ENCODE data around the gene ADAMTSL1. TPM values are rescaled to one million over a fixed set of nuclear protein-coding genes. Genes with fewer than 3 reads are reported as not detected.

The ADAMTSL1 gene
- total and polyA plus RNA-seq, 9 donors, result 1.2 to 20.0 (median 6.1) TPM

- WGBS, 3 donors, result 84 to 94% (median 94%) methylated on average over 2 of the region's 2 CpGs
- H3K27me3 ChIP-seq, result no peaks in the 10 kb centered on the region
- intact Hi-C loops (cut with DNase I), result no loop called here
- H3K4me1 ChIP-seq (ENCODE audit: insufficient read depth), result no peaks in the 10 kb centered on the region
- H3K27ac ChIP-seq, result no peak overlapping the region
- TF ChIP-seq EP300 (IDR thresholded peaks at IDR 0.05), result no peak
- TF ChIP-seq POLR2A (IDR thresholded peaks at IDR 0.05), result no peak
- TF ChIP-seq CTCF (IDR thresholded peaks at IDR 0.05), result no peak
- no peak overlapping the region for H3K4me3 ChIP-seq
- DNase-seq, result no peak
- H3K36me3 ChIP-seq, result no peaks in the 10 kb centered on the region
- peaks cover 0 to 8% of the 10 kb centered on the region in 2 donors for H3K9me3 ChIP-seq
These were observed 422.7 kb downstream of the ADAMTSL1 start for GRCh38 chr9:18896531-18897179.

GRCh38 chr9:18903450-18903849, 429.5 kb downstream of the ADAMTSL1 start:
- DNase-seq, result no peak
- no peaks in the 10 kb centered on the region for H3K36me3 ChIP-seq
- no peaks in the 10 kb centered on the region for H3K27me3 ChIP-seq
- TF ChIP-seq POLR2A (IDR thresholded peaks at IDR 0.05) (no peak), EP300 (IDR thresholded peaks at IDR 0.05) (no peak)
- H3K4me1 ChIP-seq (ENCODE audit: insufficient read depth), result no peaks in the 10 kb centered on the region
- 90 to 97% (median 94%) methylated on average over 2 of the region's 2 CpGs for WGBS, 3 donors
- no peaks in the 10 kb centered on the region for H3K9me3 ChIP-seq
- no peak overlapping the region for H3K4me3 ChIP-seq
- intact Hi-C loops (cut with DNase I), result no loop called here
- H3K27ac ChIP-seq, result no peak overlapping the region

- no peak for TF ChIP-seq EP300 (IDR thresholded peaks at IDR 0.05)
- TF ChIP-seq CTCF (IDR thresholded peaks at IDR 0.05), result no peak
- no peak for TF ChIP-seq POLR2A (IDR thresholded peaks at IDR 0.05)
- Histone ChIP-seq H3K4me1 (ENCODE audit: insufficient read depth) (no peaks in the 10 kb centered on the region), H3K36me3 (no peaks in the 10 kb centered on the region), H3K4me3 (no peak overlapping the region), H3K27me3 (no peaks in the 10 kb centered on the region), H3K9me3 (no peaks in the 10 kb centered on the region), H3K27ac (no peak overlapping the region)
- intact Hi-C loops (cut with DNase I), result no loop called here
- WGBS, 3 donors, result 80 to 88% (median 82%) methylated on average over 11 of the region's 11 CpGs
- DNase-seq, result no peak
These were observed 431.3 kb downstream of the ADAMTSL1 start for GRCh38 chr9:18905028-18905882.

- WGBS, 3 donors, result 93 to 97% (median 95%) methylated on average over 9 of the region's 9 CpGs
- intact Hi-C loops (cut with DNase I), result no loop called here
- no peaks in the 10 kb centered on the region for H3K27me3 ChIP-seq
- no peaks in the 10 kb centered on the region for H3K9me3 ChIP-seq
- H3K4me1 ChIP-seq (ENCODE audit: insufficient read depth), result no peaks in the 10 kb centered on the region
- no peaks in the 10 kb centered on the region for H3K36me3 ChIP-seq
- TF ChIP-seq EP300 (IDR thresholded peaks at IDR 0.05), result no peak
- no peak overlapping the region for H3K4me3 ChIP-seq
- no peak overlapping the region for H3K27ac ChIP-seq
- DNase-seq, result no peak
These were observed 432.1 kb downstream of the ADAMTSL1 start for GRCh38 chr9:18905883-18906629.

GRCh38 chr9:18906656-18907395, 432.9 kb downstream of the ADAMTSL1 start:
- Histone ChIP-seq H3K27ac (no peak overlapping the region), H3K27me3 (no peaks in the 10 kb centered on the region), H3K36me3 (no peaks in the 10 kb centered on the region), H3K4me3 (no peak overlapping the region), H3K9me3 (no peaks in the 10 kb centered on the region), H3K4me1 (ENCODE audit: insufficient read depth) (no peaks in the 10 kb centered on the region)
- 88 to 94% (median 92%) methylated on average over 9 of the region's 9 CpGs for WGBS, 3 donors
- DNase-seq, result no peak
- intact Hi-C loops (cut with DNase I), result no loop called here
- no peak for TF ChIP-seq EP300 (IDR thresholded peaks at IDR 0.05)
- no peak for TF ChIP-seq CTCF (IDR thresholded peaks at IDR 0.05)
- TF ChIP-seq POLR2A (IDR thresholded peaks at IDR 0.05), result no peak
